Inflammatory macrophage treated with lipopolysaccharide for 1 hour (primary cell): ENCODE results near the gene EXOC6B.

Experiments used
- DNase-seq, 2 donors: peaks; one replicate each; pipeline ENCODE4 v3.0.0-alpha.2; 2020 to 2022

EXOC6B gene

DNA sequence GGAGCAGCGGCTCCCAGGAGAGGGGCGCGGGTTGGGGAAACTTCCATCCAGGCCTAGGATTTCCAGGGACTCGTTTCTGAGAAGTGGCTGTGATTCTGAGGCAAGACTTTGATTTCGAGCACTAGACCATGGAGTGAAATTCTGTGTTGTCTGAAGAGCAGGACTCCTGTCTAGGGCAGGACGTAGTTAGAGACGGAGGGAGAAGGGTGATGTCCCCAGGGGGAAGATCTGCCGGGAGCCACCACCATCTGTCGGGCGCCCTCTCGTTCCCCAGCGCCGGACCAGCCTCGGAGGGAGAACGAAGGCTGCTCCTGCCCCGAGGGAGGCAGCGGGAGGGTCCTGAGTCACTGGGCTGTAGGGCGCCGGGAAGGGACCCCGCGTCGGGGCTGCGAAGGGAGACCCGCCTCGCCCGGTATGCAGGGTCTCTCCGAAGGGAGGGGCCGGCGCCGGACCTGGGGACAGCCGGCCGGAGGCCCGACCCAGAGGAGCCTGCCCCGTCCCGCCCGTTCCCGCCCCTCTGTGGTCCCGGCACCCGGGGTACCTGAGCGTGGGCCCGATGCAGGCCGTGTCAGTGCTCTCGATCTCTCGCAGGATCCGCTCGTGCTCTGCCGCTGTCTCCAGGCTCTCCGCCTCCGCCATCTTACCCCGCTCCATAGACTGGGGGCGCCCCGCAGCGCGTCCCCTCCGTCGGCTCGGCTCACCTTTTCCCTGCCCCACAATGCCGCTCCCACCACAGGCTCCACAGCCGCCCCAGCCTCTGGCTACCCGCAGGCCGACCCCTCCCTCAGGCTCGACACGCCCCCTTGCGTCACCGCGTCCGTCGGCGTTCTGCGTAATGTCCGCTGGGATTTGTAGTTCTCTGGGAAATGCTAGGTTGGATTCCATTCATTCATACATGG is at the start of gene EXOC6B:
EXOC6B (minus strand) TSS at position 777 of the 899 bp plus-strand sequence.
- peak; percentile 73 to 89 for DNase-seq

DNA sequence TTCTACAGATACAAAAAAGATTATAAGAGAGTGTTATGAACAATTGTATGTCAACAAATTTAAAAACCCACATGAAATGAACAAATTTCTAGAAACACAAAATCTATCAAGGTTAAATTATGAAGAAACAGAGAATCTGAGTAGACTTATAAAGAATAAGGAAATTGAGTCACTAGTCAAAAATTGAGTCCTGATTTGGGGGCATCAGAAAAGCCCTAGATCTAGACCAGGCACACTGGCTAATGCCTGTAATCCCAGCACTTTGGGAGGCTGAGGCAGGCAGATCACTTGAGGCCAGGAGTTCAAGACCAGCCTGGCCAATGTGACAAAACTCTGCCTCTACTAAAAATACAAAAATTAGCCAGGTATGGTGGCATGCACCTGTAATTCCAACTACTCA is 46.0 kb upstream of the EXOC6B start:
- DNase-seq, result no peak

DNA sequence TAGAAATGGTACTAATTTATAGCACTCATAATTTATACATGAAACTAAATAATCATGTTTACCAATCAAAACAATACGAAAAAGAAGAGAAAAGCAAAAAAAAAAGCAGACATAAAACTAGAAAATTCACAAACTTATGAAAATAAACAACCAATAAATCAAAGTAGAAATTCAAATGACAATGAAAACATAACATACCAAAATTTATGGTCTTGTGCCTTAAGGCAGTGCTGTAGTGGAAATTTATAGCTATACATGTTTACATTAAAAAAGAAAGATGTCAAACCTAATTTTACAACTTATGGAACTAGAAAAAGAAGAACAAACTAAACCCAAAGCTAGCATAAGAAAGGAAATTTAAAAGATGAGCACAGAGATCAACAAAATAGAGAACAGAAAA is 45.2 kb upstream of the EXOC6B start:
- DNase-seq, result no peak

DNA sequence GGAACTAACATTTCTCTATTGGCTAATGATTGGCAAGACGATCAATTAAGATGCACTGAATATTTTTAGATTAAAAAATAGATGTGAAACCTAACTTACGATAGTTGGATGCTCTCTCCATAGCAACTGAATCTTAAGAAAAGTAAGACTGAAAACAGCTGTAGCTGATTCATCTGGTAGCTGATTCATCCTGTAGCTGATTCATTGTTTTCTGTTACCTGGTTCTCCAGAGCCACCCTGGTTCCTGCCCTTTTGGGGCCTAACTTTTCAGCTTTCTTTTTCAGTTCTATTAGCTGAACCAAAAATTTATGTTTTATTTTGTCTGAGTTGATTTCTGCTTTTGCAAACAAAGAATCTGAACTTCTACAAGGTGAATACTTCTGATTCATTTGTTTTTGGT is 38.7 kb upstream of the EXOC6B start:
- DNase-seq, result no peak

DNA sequence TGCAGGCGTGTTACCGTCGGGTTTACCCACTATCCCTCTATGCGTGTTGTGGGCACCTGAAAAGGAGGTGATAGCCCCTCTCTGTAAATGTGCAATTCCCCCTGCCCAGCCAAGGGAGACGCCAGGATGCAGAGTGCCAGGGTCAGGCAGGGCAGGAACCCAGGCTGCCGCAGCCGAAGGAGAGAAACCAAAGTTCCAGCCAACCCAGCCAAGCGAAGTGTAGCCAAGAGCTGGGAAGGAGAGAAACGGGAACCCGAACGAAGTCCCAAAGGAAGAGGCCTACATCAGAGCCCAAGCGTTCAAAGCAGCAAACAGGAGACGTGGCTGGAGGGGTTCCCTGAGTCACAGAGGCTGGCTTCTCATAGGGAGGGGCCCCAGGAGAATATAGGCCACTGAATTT is 37.2 kb upstream of the EXOC6B start:
- DNase-seq, result no peak

DNA sequence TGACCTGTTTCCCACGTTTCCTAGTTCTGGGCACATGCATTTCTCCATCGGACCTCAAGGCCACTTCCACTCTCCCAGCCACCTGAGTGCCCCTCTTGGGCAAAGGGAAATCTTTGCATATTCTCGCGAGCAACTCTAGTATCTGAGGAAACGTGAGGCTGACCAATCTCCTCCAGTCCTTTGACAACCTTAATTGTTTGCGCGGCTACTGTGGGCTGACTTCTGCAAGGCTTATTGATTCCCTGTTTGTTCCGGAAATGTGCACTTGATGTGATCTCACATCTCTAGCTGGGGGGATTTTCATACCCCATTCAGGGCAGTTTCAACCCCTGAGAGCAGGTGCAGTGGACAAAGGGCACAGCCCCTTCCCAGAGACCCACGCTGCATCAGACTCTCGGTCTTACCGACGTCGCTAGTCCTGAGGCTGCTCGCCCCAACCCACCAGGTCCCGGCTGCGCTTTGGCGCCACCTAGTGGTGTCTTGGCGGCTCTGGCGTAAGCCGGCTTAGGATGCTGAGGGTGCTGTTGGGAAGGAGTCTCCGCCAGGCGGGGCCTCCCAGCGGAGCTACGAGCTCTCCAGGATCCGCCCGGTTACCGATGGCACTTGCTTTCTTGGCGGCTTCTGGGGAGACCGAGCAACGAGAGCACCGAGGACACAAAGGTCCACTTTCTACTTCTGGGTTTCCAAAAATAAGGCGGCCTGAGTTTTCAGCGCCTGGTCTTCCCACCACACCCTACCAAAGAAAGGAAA is 36.6 kb upstream of the EXOC6B start:
- DNase-seq, result peak; percentile 61 to 95

DNA sequence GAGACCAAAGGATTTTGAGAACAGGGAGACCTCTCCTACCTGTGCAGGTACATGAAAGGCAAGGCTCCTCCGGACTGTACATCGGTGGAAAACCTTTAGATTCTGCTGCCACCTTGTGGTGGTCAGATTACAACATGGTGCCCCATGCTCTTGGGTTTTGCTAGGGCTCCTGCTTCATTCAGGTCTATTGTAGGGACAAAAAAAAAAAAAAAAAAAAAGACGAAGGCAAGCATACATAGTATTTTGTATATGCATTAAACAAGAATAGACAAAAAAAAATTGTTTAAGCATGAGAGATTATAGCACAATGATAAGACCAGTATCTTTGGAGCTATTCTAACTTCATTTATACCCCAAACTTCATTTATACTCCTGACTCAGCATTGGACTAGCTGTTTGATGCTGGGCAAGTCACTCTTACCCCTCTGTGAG is 34.0 kb upstream of the EXOC6B start:
- peak in 1 of 2 donors; percentile 51 for DNase-seq

DNA sequence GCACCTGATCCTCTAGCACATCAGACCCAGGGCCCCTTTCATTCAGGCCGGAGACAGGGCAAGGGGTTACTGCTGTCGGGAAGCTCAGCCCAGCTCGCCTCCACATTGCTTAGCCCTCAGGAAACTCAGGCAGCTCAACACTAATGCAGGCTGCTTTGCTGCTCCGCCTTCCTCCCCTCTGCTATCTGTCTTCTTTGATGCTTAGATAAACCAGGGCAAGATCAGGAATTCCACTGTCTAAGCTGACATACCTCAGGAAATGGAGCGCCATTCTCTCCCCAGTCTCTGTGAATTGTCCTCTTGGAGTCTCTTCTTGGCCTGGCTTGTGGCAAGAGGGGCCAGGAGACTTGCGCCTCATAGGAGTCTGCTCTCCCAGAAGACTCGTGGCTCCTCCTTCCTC is 25.5 kb upstream of the EXOC6B start:
- no peak for DNase-seq

DNA sequence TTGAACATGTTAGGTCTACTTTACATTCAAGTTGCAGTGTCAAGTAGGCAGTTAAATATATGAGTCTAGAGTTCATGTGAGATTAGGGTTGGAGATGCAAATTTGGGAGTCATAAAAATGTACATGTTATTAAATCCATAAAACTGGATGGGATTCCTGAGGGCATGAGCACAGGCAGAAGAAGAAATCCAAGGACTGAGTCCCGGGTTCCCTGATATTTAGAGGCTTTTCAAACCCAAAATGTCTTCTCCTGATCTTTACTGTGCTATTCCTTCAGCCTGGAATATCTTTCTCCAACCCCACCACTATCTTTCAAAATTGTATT is 23.3 kb upstream of the EXOC6B start:
- DNase-seq, result no peak

DNA sequence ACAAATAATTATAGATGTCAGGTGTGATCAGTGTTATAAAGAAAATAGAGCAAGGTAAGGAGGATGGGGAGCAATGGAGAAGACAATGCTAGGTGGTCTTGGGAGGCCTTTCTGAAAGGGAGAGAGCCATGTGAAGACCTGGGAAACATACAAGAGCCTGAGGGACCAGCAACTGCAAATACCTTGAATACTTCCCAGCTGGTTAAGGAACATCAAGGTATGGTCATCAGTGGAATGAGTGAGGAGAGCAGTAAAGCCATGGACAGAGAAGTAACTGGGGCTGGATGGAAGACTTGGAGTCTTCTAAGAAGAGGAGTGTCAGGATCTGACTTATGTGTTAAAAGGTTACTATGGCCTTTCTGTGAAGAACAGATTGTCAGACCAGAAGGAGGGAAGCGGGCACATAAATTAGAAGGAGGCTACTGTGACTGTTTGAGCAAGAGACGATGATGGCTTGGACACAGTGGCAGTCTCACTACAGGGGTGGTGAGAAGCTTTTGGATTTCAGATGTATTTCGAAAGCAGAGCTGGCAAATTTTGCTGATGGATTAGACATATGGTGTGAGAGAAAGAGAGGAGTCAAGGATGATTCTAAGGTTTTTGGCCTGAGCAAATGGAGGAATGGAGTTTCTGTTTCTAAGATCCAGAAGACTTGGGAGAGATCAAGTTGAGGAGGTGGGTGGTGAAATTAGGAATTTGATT is 22.8 kb upstream of the EXOC6B start:
- no peak for DNase-seq

DNA sequence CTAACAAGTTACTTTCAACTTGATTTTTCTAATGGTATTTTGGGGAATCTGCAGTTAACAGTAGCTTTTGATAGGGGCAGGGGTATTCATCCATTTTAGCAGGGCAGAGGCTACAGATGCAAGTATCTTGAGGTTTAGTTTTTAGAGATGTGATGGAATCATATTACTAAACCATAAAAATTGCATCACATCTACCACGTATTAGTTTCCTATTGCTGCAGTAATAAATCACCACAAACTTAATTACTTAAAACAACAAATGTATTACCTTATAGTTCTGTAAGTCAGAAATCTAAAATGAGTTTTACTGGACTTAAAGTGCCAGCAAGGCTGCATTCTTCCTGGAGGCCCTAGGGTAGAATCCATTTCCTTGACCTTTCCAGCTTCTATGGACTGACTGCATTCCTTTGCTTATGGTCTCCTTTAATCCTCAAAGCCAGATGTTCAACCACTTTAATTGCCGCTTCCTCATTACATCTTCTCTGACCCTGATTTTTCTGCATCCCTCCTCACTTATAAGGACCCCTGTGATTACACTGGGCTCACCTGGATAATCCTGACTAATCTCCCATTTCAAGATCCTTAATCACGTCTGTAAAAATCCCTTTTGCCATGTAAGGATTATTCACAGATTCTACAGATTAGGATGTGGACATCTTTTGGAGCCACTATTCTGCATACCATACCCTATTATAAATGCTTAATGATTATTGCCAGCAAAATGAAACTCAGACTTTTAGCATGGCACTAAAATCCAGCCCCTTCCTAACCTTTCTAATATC is 21.9 kb upstream of the EXOC6B start:
- no peak for DNase-seq

DNA sequence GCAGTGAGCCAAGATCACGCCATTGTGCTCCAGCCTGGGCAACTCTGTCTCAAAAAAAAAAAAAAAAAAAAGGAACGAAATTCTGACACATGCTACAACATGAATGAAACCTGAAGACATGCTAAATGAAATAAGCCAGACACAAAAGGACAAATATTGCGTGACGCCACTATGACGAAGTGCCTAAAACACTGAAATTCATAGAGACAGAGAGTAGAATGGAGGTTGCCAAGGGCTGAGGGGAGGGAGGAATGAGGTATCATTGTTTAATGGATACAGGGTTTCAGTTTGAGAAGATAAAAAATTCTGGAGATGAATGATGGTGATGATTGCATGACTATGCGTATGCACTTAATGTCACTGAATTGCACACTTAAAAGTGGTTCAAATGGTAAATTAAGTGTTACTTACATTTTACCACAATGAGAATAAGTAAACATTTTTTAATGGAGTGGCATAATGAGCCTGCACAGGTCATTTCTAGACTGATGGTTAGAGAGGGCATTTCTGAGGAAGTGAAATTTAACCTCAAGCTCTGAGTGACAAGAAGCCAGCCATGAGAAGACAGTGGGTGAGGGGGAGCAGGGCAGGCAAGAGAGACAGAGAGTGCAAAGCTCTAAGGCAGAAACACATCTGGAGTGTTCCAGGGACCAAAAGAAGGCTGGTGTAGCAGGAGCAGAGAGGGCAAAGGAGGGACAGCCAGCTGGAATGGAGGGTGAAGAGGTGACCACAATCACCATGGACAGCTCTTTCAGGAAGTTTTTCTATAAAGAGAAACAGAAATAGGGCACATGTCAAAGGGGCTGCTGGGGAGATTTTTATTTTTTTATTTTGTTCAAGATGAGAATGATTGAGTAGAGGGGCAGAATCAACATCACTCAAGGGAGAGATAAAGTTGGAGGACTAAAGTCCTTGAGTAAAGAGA is 20.6 kb upstream of the EXOC6B start:
- no peak for DNase-seq

DNA sequence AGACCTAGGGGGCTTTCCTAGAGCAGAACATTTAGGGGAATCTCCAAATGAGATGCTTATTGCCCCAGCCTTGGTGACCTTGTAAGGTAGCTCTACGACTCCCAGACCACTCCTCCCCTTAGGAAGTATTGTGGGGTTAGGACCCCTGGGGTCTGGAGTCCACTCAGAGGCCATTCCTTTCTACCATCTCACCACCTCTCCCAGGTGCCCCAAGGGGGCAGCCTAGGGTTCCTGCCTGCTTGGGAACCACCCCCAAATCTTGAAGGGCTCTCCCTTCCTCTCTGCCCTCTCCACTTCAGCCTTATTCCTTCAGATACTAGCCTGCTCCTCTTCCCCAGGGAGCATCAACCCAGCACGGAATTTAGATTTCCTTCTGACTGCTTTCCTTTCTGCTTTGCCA is 17.5 kb upstream of the EXOC6B start:
- DNase-seq, result no peak

DNA sequence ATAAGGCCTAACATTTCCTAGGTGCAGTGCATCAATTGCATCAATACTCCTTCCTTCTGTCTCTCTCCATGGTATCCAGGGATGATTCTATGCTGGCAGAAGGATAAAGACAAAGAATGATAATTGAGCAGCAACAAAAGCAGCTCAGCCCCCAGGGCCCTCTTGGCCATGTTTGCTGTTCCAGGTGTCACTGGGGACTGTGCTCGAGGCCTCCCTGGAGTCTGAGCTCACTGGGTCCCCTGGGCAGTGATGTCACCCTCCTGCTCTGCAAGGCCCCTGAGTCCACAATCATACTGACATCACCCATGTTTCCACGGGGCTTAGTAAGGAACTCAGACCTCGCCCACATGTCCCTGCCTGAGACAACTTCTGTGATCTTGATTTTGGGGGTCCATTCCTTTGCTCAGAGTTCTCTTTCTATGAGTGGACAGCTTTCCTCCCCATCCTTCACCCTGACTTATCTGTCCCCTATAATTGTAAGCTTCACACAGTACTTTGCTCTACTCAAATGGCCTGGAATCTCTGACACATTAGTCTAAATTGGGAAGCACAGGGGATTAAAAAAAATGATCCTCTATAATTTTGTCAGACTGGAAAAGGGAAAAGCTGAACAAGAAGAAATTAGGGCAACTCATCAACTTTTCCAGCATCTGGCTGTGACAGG is 15.8 kb upstream of the EXOC6B start:
- no peak for DNase-seq

DNA sequence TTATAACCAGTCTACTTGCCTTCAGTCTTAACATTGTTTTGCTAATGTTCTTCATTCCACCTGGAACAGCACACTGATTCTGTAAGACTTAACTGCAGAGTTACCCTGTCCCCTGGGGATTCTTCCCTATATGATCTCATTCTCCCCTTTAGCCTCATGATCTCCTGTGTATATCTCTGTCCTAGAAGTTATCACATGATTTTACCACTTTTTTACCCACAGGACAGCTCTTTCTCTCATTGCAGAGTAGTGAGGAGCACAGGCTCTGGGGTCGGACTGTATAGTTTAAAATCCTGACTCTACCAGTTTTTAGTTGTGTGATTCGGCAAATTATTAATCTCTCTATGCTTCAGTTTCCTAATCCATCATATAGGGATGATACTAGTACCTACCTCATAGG is 14.2 kb upstream of the EXOC6B start:
- DNase-seq, result no peak

DNA sequence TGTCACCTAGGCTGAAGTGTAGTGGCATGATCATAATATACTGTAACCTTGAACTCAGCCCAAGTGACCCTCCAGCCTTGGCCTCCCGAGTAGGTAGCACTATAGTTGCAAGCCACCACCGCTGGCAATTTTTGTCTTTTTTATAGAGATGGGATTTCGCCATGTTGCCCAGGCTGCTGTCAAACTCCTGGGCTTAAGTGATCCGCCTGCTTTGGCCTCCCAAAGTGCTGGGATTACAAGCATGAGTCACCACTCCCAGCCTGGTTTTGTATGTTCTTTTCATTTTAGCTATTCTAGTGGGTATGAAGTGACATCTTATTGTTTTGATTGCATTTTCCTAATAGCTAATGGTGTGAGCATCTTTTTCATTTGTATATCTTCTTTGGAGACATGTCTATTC is 11.3 kb upstream of the EXOC6B start:
- DNase-seq, result no peak

DNA sequence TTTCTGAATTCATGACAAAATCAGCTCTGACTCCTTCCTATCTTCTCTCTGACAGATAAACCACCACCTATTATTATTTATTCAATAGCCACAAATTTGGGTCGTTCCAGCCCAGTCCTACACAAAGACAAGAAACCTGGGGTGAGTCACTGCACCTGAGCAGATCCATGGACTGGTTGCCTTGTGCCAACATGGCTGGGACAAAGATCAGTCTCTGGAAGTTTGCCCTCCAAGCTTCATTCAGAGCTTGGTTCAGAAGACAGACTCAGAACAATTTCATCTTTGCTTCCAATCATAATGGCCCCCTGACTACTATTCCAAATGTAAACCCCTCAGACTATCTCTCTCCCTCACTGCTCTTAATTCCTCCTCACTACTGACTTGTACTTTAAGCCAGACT is 9.6 kb upstream of the EXOC6B start:
- DNase-seq, result no peak

DNA sequence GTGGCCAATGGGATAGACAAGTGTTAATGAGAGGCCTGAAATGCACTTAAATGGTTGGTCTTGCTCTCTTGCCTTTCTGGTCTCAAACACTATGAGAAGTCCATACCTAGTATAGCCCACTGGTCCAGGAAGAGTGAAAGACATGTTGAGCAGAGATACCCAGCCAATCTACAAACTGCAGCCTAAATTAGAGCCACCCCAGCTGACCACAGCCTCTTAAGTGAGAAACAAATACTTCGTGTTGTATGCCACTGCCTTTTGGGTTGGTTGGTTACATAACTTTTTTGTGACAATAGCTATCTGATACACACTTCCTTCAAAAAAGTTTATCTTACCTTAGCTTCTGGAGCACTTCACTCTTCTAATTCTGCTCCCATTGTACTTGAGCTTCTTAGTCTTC is 8.8 kb upstream of the EXOC6B start:
- no peak for DNase-seq

DNA sequence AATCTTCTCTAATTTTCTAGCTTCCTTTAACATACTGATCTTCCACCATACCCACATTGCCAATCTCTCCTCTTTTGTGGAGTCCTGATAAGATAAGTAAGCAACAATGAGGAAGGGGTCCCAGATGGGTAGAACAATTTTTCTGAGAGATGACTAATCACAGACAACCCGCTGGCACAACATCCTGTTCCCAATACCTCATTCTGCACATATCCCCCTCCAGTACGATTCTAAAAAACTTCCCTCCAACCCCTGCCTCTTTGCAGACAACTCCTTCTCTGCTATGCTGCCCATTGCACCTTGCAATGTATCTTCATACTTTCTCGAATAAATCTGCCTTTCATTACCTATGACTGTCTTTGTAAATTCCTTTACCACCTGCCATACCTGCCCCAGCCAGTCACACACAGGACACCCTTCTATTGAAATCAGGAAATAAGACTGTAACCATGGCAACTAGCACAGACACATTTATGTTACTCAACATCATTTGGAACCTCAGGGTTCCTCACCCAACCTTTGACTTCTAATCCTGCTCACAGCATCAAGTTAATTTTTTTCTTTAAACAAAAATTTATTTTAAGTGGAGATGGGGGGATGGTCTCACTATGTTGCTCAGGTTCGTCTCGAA is 7.4 kb upstream of the EXOC6B start:
- DNase-seq, result no peak

DNA sequence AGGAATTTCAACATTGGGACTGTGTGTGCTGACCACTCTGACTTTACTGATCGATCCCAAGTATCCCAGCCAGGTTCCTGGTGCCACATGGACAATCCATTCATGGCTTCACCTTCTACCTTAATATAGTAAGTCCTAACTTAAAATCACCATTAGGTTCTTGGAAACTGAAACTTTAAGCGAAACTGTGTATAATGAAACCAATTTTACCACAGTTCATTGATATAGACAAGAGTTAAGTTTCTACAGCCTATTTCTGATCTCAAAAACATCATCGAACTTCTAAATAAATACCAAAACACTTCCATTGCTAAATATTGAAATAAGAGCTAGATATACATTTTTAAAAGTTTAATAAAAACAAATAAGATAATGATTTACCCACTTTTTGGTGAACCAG is 4.4 kb upstream of the EXOC6B start:
- no peak for DNase-seq
